Hepatocyte (in vitro differentiated cells): Measurements from ENCODE around the gene RUNX3.

Experiments used
- EZH2 ChIP-seq: fragments of 200-600 bp; sonication (generic); IDR thresholded peaks from 2 replicates; pipeline ENCODE4 v1.6.1; 2016; ENCODE audit warnings: antibody characterized with exemption, mild to moderate bottlenecking, borderline replicate concordance
- EZH2phosphoT487 ChIP-seq: fragments of 200-600 bp; sonication (generic); IDR thresholded peaks from one replicate; pipeline ENCODE4 v1.6.1; 2018; ENCODE audit warnings: antibody characterized with exemption, mild to moderate bottlenecking, low read depth, moderate library complexity; ENCODE audit not compliant: unreplicated experiment, severe bottlenecking
- TF ChIP-seq, protein P1 (sequence below): fragments of 200-600 bp; sonication (generic); IDR thresholded peaks from 2 replicates; pipeline ENCODE4 v1.5.1; 2016; ENCODE audit warnings: antibody characterized with exemption, mild to moderate bottlenecking; ENCODE audit not compliant: poor library complexity

DNA sequence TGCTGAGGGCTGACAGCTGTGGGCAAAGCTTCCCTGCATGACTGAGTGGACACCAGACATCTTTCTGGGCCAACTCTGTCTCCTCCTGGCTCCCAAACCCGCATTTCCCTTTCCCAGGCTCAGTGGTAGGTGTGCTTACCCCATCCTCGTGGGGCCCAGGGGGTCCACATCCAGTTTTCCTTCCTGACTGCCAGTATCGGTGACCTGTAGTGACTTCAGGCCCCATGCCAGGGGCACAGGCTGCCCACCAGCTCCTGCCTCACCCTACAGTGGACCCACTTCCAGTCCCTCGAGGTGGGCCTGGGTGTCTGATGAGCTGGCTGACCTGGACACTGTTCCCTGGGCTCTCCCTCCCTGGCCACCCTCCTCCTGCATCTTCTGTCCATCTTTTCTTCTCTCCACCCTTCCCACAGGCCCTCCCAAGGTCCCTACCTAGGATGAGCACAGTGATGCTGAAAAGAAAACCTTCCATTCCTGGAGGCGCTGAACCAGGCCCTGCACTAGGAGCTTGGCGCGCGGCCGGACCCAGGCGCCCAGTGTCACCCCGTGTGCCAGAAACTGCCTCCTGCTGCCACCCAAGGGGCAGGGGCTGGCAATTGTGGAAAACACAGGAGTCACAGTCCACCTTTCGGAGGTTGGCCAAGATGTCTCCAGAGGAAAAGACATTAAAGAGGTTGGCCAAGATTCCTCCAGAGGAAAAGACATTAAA is 67.1 kb downstream of the RUNX3 start:
- TF ChIP-seq, protein P1, sequence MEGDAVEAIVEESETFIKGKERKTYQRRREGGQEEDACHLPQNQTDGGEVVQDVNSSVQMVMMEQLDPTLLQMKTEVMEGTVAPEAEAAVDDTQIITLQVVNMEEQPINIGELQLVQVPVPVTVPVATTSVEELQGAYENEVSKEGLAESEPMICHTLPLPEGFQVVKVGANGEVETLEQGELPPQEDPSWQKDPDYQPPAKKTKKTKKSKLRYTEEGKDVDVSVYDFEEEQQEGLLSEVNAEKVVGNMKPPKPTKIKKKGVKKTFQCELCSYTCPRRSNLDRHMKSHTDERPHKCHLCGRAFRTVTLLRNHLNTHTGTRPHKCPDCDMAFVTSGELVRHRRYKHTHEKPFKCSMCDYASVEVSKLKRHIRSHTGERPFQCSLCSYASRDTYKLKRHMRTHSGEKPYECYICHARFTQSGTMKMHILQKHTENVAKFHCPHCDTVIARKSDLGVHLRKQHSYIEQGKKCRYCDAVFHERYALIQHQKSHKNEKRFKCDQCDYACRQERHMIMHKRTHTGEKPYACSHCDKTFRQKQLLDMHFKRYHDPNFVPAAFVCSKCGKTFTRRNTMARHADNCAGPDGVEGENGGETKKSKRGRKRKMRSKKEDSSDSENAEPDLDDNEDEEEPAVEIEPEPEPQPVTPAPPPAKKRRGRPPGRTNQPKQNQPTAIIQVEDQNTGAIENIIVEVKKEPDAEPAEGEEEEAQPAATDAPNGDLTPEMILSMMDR: no peak
- TF ChIP-seq EZH2 (no peak), EZH2phosphoT487 (no peak)
